Neural cell (in vitro differentiated cells): ENCODE data around the gene RALGPS1. TPM values are rescaled to one million over a fixed set of nuclear protein-coding genes. Genes with fewer than 3 reads are reported as not detected.

Experiments used
- H2AFZ ChIP-seq: fragments of 200-600, 300-800 bp; sonication (generic), shearing (Covaris generic); 2 replicates; pipeline ENCODE4 v1.6.0; 2014; ENCODE audit warnings: low read depth, mild to moderate bottlenecking, antibody characterized with exemption, low read length, moderate library complexity
- H3F3A ChIP-seq: fragments of 200-600 bp; shearing (Covaris generic); 2 replicates; pipeline ENCODE4 v1.6.1; 2016; ENCODE audit warnings: mild to moderate bottlenecking, moderate library complexity, mixed read lengths, antibody characterized with exemption, low read length; ENCODE audit not compliant: insufficient read depth, poor library complexity, severe bottlenecking
- H3K27ac ChIP-seq: fragments of 200-600, 300-800 bp; sonication (generic), shearing (Covaris generic); 2 replicates; pipeline ENCODE4 v1.5.1; 2014; ENCODE audit warnings: mild to moderate bottlenecking, low read length, moderate library complexity
- H3K27me3 ChIP-seq: fragments of 300-800, 200-600 bp; sonication (generic), shearing (Covaris generic); 2 replicates; pipeline ENCODE4 v1.6.0; 2014; ENCODE audit warnings: mild to moderate bottlenecking, low read depth, low read length, moderate library complexity; ENCODE audit not compliant: insufficient read depth
- H3K36me3 ChIP-seq: fragments of 300-800, 200-600 bp; sonication (generic), shearing (Covaris generic); 2 replicates; pipeline ENCODE4 v1.5.1; 2014; ENCODE audit warnings: mild to moderate bottlenecking, antibody characterized with exemption, low read length, moderate library complexity; ENCODE audit not compliant: insufficient read depth
- H3K4me2 ChIP-seq: fragments of 300-800, 200-600 bp; sonication (generic), shearing (Covaris generic); 2 replicates; pipeline ENCODE4 v1.6.0; 2014; ENCODE audit warnings: mild to moderate bottlenecking, low read length
- H3K4me3 ChIP-seq: fragments of 300-800, 200-600 bp; sonication (generic), shearing (Covaris generic); 2 replicates; pipeline ENCODE4 v1.5.1; 2014; ENCODE audit warnings: mild to moderate bottlenecking, low read length, moderate library complexity
- H3K79me2 ChIP-seq: fragments of 200-600 bp; shearing (Covaris generic); replicated peaks from 2 replicates; pipeline ENCODE4 v1.6.0; 2014; ENCODE audit warnings: mild to moderate bottlenecking, low read length, moderate library complexity; ENCODE audit not compliant: insufficient read depth
- H3K9ac ChIP-seq: fragments of 300-800, 200-600 bp; sonication (generic), shearing (Covaris generic); 2 replicates; pipeline ENCODE4 v1.6.1; 2016; ENCODE audit warnings: mild to moderate bottlenecking, low read length, mixed read lengths
- H3K9me2 ChIP-seq: fragments of 200-600 bp; shearing (Covaris generic); 2 replicates; pipeline ENCODE4 v1.6.1; 2016; ENCODE audit warnings: mild to moderate bottlenecking, low read length, mixed read lengths; ENCODE audit not compliant: insufficient read depth
- H3K9me3 ChIP-seq: fragments of 200-600, 300-800 bp; sonication (generic), shearing (Covaris generic); 2 replicates; pipeline ENCODE4 v1.6.1; 2016; ENCODE audit warnings: mild to moderate bottlenecking, mixed run types, low read length, moderate library complexity, mixed read lengths
- H4K20me1 ChIP-seq: fragments of 200-600 bp; shearing (Covaris generic); 2 replicates; pipeline ENCODE4 v1.6.1; 2016; ENCODE audit warnings: mild to moderate bottlenecking, mixed run types; ENCODE audit not compliant: insufficient read depth
- CTCF ChIP-seq: fragments of 450-650 bp; IDR thresholded peaks from 2 replicates; pipeline ENCODE4 v1.5.1; 2014; ENCODE audit warnings: antibody characterized with exemption, mild to moderate bottlenecking, moderate library complexity; ENCODE audit not compliant: poor library complexity, severe bottlenecking
- EP300 ChIP-seq: fragments of 450-650 bp; conservative IDR thresholded peaks from 2 replicates; pipeline ENCODE4 v1.6.1; 2014; ENCODE audit warnings: antibody characterized with exemption, mild to moderate bottlenecking, moderate library complexity; ENCODE audit not compliant: poor library complexity, severe bottlenecking
- EZH2 ChIP-seq: fragments of 200-600, 300-800 bp; shearing (Covaris generic), sonication (generic); IDR thresholded peaks from 2 replicates; pipeline ENCODE4 v1.6.1; 2014; ENCODE audit warnings: antibody characterized with exemption, low read length, borderline replicate concordance, mild to moderate bottlenecking; ENCODE audit not compliant: insufficient read depth, poor library complexity, severe bottlenecking
- MXI1 ChIP-seq: fragments of 450-650 bp; conservative IDR thresholded peaks from 2 replicates; pipeline ENCODE4 v1.6.1; 2014; ENCODE audit warnings: antibody characterized with exemption, mild to moderate bottlenecking; ENCODE audit not compliant: poor library complexity, severe bottlenecking
- POLR2AphosphoS5 ChIP-seq: IDR thresholded peaks from 2 replicates; pipeline ENCODE4 v1.6.1; 2012
- RAD21 ChIP-seq: fragments of 450-650 bp; conservative IDR thresholded peaks from 2 replicates; pipeline ENCODE4 v1.6.1; 2014; ENCODE audit warnings: antibody characterized with exemption, mild to moderate bottlenecking, moderate library complexity
- REST ChIP-seq: IDR thresholded peaks from 2 replicates; pipeline ENCODE4 v1.6.1; 2012; ENCODE audit warnings: borderline replicate concordance
- SMC3 ChIP-seq: fragments of 450-650 bp; conservative IDR thresholded peaks from 2 replicates; pipeline ENCODE4 v1.6.1; 2014; ENCODE audit warnings: antibody characterized with exemption, mild to moderate bottlenecking, moderate library complexity; ENCODE audit not compliant: poor library complexity
- TAF1 ChIP-seq: IDR thresholded peaks from 2 replicates; pipeline ENCODE4 v1.6.1; 2012; ENCODE audit warnings: low read depth
- polyA plus RNA-seq: library from polyadenylated mRNA; depleted of rRNA; stranded (reverse); fragments of >200 nt; gene quantifications from 2 replicates; pipeline ENCODE4 v1.2.3, GENCODE V29; 2014

RALGPS1 gene
- polyA plus RNA-seq, 1 donor from 2014 or later = 37.1 TPM

GRCh38 chr9:127232833-127233549, 318.4 kb downstream of the RALGPS1 start:
- no peaks in the 10 kb centered on the region for H4K20me1 ChIP-seq
- H3K4me2 ChIP-seq = no peak overlapping the region
- no peak overlapping the region for H2AFZ ChIP-seq
- no peaks in the 10 kb centered on the region for H3K36me3 ChIP-seq
- TF ChIP-seq MXI1 (no peak), RAD21 (no peak), EZH2 (no peak), TAF1 (no peak), REST (no peak)
- H3K9ac ChIP-seq = no peak overlapping the region
- no peaks in the 10 kb centered on the region for H3K79me2 ChIP-seq
- H3K27me3 ChIP-seq = no peaks in the 10 kb centered on the region
- no peaks in the 10 kb centered on the region for H3K9me3 ChIP-seq
- H3K4me3 ChIP-seq = no peak overlapping the region
- no peaks in the 10 kb centered on the region for H3K9me2 ChIP-seq
- no peak overlapping the region for H3K27ac ChIP-seq
- H3F3A ChIP-seq = no peaks in the 10 kb centered on the region

- Histone ChIP-seq H3K9me2 (no peaks in the 10 kb centered on the region), H3K27me3 (no peaks in the 10 kb centered on the region), H3K9ac (no peak overlapping the region), H3F3A (no peaks in the 10 kb centered on the region), H3K4me3 (no peak overlapping the region), H4K20me1 (no peaks in the 10 kb centered on the region), H3K27ac (no peak overlapping the region), H3K36me3 (no peaks in the 10 kb centered on the region), H3K79me2 (no peaks in the 10 kb centered on the region), H2AFZ (no peak overlapping the region), H3K4me2 (no peak overlapping the region), H3K9me3 (no peaks in the 10 kb centered on the region)
- TF ChIP-seq EZH2 (no peak), RAD21 (no peak), MXI1 (no peak), REST (no peak), POLR2AphosphoS5 (no peak), TAF1 (no peak), SMC3 (no peak), EP300 (no peak), CTCF (no peak)
These were observed 319.0 kb downstream of the RALGPS1 start for GRCh38 chr9:127233550-127233949.
